ENCODE results near the gene CHIA. TPM values are rescaled to one million over a fixed set of nuclear protein-coding genes. Genes with fewer than 3 reads are reported as not detected.

Gene CHIA
- total and polyA plus RNA-seq, 2 of the 13 experiments (the other 11 are each of a cell fraction or from before 2014, with no cell fraction given), result not detected

DNA sequence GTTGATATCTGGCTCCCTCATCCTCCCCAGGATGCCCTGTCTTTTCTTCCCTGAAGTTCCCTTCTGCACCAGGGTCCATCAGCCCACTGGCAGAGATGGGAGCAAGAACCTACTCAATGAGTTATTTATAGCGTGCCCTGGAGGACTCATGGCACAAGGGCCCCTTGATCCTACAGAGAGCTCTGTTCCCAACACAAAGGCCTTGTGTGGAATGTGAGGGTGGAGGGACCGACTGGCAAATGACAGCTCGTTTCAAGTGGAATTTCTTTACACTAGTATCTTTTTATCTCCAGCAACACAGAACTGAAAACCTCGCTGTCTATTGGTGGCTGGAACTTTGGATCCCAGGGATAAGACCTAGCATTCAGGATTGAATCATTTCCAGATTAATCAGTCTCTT is 40.7 kb upstream of the CHIA start:
- H3K79me2 ChIP-seq (ENCODE audit: insufficient read depth, low read length), result no peaks in the 10 kb centered on the region
- peaks cover 2 to 5% of the 10 kb centered on the region in 2 experiments; a peak in 1 of 5 replicates for H3K27me3 ChIP-seq (ENCODE audit: control insufficient read depth in 1 of 2, insufficient read depth in 2 of 2, low read length in 2 of 2)
- no peaks in the 10 kb centered on the region for H3K9me3 ChIP-seq (ENCODE audit: low read length)
- FAIRE-seq (no peak), DNase-seq (ENCODE audit: low spot score) (peak; percentile 76), ATAC-seq (peak; percentile 69)
- H3K4me3 ChIP-seq (replicated peaks in 1 of 3; ENCODE audit: insufficient read depth in 1 of 3, low read depth in 2 of 3, low read length in 3 of 3), result no peak overlapping the region
- intact Hi-C loops (cut with micrococcal nuclease; ENCODE audit: unreplicated experiment) (loop anchor here (1.0 kb wide), 1 partner anchor 22 kb away; no protein-coding TSS in a partner anchor), in situ Hi-C loops (cut with HindIII; ENCODE audit: extremely low pct_ligation_motif_present, low pct_unique_long_range_greater_than_20kb) (no loop called here)
- peaks cover 82% of the 10 kb centered on the region for H3K4me1 ChIP-seq (ENCODE audit: insufficient read depth, low read length)
- no peaks in the 10 kb centered on the region for H3K36me3 ChIP-seq (replicated peaks in 1 of 2; ENCODE audit: control insufficient read depth in 1 of 2, insufficient read depth in 2 of 2, low read length in 2 of 2)
- H4K20me1 ChIP-seq (ENCODE audit: insufficient read depth, low read length), result no peaks in the 10 kb centered on the region
- no TSS peak for BruUV-seq (replicated peaks)
- WGBS (ENCODE audit: low lambda C conversion rate), result 13% methylated on average over 4 of the region's 4 CpGs
- ChIA-PET CTCF (ENCODE audit: low intra/inter-chr PET ratio, low total read pairs) (no interaction called here), POLR2A (interaction anchor here (1.3 to 1.7 kb wide), 2 partner anchors 22 to 96 kb away, joined by 3 to 10 read pairs; no protein-coding TSS in a partner anchor)
- H3K27ac ChIP-seq (ENCODE audit: extremely low read length, insufficient read depth, low read length), result no peak overlapping the region
- TF ChIP-seq BRD4 (CRISPR knock-in tag; IDR thresholded peaks at IDR 0.05) (no peak), SOX6 (IDR thresholded peaks at IDR 0.05) (no peak), SOX6 (CRISPR knock-in tag; IDR thresholded peaks at IDR 0.05) (0 out of 2 replicates have a peak, but pooled peaks have one; percentile 22), TEAD3 (CRISPR knock-in tag; optimal IDR thresholded peaks at IDR 0.05; ENCODE audit: borderline replicate concordance) (peak; percentile 59), SOX13 (IDR thresholded peaks at IDR 0.05) (no peak), SOX13 (CRISPR knock-in tag; conservative IDR thresholded peaks at IDR 0.05 in 1 of 2, IDR thresholded peaks at IDR 0.05 in 1 of 2) (peak in 1 of 2 experiments; percentile 41; a peak in 2 of 4 replicates), CBFB (CRISPR knock-in tag; IDR thresholded peaks at IDR 0.05) (no peak), SMAD9 (CRISPR knock-in tag; IDR thresholded peaks at IDR 0.05) (no peak)
- TF ChIP-seq, protein P1, sequence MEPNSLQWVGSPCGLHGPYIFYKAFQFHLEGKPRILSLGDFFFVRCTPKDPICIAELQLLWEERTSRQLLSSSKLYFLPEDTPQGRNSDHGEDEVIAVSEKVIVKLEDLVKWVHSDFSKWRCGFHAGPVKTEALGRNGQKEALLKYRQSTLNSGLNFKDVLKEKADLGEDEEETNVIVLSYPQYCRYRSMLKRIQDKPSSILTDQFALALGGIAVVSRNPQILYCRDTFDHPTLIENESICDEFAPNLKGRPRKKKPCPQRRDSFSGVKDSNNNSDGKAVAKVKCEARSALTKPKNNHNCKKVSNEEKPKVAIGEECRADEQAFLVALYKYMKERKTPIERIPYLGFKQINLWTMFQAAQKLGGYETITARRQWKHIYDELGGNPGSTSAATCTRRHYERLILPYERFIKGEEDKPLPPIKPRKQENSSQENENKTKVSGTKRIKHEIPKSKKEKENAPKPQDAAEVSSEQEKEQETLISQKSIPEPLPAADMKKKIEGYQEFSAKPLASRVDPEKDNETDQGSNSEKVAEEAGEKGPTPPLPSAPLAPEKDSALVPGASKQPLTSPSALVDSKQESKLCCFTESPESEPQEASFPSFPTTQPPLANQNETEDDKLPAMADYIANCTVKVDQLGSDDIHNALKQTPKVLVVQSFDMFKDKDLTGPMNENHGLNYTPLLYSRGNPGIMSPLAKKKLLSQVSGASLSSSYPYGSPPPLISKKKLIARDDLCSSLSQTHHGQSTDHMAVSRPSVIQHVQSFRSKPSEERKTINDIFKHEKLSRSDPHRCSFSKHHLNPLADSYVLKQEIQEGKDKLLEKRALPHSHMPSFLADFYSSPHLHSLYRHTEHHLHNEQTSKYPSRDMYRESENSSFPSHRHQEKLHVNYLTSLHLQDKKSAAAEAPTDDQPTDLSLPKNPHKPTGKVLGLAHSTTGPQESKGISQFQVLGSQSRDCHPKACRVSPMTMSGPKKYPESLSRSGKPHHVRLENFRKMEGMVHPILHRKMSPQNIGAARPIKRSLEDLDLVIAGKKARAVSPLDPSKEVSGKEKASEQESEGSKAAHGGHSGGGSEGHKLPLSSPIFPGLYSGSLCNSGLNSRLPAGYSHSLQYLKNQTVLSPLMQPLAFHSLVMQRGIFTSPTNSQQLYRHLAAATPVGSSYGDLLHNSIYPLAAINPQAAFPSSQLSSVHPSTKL (CRISPR knock-in tag; IDR thresholded peaks at IDR 0.05), result 0 out of 2 replicates have a peak, but pooled peaks have one; percentile 17
- H2AFZ ChIP-seq (ENCODE audit: low read length), result no peak overlapping the region
- H3K9ac ChIP-seq (ENCODE audit: insufficient read depth, low read depth, low read length), result no peak overlapping the region
- peak overlapping the region; percentile 38 for H3K4me2 ChIP-seq (ENCODE audit: low read depth, low read length)

Measured in HepG2 (cell line).